Measurements from ENCODE around the gene IPO5.

The IPO5 gene

DNA sequence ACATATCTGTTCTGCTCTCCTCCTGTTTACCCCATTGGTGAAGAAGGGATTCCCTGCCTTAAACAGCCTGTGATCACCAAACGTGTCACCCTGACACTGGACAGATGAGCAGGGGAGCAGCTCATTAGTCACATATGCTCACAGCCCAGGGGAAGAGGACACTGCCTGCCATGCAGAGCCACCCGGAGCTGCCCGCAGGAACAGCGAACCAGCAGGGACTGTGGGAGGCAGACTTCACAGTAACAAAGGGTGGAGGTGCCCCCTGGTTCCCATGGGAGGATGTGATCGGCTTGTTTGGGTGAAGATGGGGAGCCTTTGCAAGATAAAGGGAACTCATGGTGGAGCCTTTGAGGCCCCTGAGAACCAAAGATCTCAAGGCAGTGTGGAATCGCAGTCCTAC lies 100.8 kb downstream of the IPO5 start:
- no peak for DNase-seq

DNA sequence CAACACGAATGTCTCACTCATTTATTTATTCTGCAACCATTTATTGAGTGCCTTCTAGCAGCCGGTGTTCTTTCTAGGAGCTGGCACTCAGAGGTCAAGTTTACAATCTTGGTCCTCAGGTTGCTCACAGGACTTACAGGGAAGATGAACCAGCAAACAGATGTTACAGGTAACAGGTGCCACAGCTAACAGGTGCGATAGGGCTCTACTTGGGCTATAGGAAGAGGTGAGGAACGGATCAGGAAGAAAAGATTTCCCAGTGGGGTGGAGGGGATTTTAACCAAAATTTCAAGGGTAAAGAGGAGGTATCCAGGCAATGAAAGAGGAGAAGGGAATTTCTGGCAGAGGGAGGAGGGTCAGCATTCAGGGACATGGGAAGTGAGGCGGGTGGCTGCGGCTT lies 102.1 kb downstream of the IPO5 start:
- DNase-seq, result no peak

DNA sequence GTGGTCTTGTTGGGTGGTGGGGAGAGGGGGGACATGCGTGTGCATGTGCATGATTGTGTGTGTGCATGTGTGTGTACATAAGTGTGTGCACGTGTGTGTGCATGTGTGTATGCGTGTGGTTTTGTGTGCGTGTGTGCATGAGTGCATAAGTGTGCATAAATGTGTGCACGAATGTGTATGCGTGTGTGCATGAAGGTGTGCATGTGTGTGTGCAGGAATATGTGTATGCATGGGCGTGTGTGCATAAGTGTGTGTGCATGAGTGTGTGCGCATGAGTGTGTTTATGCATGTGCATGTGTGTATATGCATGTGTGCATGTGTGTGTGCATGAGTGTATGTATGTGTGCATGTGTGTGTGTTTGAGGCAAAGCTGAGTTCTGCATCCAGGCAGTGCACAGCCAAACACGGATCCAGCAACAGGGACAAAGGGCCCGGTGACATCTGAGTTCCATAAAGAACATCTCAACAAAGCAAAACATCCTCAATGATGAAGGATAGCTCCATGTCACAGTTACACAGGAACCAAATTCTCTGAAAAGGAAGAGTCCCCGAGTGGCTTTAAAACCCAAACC lies 103.5 kb downstream of the IPO5 start:
- DNase-seq, result no peak

DNA sequence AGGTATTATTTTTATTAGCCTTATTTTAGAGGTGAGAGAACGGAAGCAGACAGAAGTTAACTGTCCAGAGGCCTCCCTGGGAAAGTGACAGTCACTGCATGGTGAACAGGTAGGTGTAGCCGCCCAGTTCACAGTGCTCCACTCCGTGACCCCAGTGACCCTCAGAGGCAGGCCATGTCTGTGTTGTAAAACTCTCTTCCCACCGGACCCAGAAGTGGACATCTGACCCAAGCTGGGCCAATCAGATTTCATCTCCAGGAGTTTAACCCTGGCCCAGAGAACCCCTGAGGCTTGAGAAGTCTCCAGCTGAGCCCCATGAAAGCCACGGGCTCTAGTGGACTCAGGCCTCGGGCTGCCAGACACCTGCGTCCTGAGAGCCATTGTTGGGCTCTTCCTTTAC lies 105.8 kb downstream of the IPO5 start:
- no peak for DNase-seq

DNA sequence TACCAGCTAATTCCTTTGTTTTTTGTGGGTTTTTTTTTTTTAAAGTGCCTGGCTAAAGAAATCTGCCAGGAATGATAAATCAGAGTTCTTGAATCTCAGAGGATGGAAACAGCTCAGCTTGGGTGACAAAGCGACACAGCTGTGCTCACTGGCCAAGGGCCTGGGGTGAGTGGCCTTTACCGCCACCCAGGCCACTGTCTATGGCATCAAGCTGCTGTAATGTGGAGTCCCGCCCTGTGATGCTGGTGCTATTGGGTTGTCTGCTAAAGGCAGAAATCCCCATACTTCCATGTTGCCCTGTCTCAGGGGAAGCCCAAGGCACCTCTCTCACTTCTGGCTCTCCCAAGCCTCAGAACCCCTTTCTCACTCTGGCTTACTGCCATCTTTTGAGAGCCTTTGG lies 106.8 kb downstream of the IPO5 start:
- no peak for DNase-seq

DNA sequence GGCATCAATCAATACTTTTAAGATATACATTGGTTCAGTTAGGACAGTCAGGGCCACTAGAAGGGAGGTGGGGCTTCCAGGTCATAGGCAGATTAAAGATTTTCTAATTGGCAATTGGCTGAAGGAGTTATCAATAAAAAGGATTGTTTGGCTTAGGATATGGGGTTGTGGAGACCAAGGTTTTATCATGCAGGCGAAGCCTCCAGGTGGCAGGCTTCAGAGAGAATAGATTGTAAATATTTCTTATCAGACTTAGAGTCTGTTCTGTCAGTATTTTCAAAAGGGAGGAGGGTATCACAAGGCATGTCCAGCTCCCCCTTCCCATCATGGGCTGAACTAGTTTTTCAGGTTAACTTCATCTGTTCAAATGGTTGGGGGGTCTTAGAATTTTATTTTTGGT lies 112.0 kb downstream of the IPO5 start:
- no peak for DNase-seq

DNA sequence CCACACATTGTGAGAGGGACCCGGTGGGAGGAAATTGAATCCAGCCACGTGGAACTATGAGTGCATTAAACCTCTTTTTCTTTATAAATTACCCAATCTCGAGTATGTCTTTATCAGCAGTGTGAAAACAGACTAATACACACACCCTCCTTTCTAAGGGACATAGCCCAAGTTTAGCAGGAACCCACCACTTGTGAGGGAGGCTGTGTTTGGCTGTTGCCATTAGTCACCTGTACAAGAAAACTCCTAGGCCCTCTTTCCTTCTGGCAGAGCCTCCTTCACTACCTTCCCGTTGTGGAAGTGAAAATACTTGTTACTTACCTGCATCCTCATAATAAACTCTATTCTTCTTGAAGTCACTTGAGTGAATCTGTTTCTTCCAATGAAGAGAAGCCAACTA lies 113.2 kb downstream of the IPO5 start:
- no peak for DNase-seq

DNA sequence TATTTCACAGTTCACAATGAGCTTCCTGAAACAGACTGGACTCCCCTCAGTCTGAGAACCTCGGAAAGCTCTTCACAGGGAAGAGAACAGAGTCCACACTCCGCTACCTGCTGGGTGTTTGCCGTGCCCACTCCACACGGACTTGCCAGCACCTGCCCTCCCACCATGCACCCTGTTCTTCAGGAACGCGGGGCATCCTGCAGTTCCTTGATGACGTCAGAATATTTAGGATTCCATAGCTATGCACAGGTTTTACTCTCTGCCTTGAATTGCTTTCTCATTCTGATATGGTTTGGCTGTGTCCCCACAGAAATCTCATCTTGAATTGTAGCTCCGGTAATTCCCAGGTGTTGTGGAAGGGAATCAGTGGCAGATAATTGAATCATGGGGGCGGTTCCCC lies 115.0 kb downstream of the IPO5 start:
- DNase-seq, result no peak

DNA sequence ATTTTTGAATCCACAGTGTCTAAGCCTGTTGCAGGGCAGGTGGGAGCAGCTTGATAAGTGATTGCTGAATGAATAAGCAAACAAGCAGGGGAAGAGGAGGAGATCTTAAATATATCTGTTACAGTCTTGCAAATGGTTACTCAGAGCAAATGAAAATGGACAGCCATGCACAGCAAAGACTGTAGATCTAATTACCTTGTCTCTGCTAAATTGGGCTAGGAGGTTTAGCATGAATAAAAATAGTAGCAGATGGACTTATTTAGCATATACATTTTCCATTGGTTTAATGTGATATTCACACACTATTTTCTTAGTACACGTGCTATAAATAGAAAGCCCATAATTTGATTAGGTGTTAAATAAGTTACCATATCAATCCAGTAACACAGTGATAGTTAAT lies 116.5 kb downstream of the IPO5 start:
- no peak for DNase-seq

DNA sequence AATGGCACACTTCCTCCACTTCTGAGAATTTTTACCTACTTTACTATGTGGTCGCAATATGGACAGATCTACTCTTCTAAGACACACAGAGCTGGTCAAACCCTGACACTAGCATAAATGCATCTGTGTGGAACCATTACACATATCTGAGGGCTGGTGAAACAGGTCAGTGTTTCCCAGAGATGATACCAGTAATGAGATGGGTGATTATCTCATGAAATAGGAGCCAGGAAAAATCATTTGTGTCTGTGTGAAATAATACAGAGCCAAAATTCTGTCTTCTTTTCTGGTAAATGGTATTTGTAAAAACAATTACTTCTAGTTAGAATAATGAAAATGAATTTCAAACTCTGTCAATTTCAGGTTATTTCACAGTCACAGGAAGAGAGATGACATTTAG lies 117.8 kb downstream of the IPO5 start:
- DNase-seq, result no peak

DNA sequence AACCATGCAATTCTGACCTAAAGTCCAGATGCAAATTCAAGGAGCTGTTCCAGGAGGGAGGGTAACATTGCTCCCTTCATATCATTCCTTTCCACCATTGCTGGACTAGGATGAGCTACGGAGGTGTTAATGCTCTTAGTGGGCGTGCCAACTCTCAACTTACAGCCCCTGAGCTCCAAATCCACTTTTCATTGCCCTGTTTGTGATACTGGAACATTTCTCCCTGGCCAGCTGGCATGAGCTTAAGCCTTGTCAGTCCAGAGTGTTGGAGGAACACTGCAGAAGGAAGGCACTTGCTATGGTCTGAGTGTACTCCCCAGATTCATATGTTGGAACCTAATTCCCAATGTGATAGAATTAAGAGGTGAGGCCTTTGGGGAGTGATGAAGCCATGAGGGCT lies 119.0 kb downstream of the IPO5 start:
- DNase-seq, result no peak
